Fibroblast of peridontal ligament (primary cell): ENCODE measurements around the gene PBX2.

Source experiments
- DNase-seq: peaks from one replicate; pipeline ENCODE4 v3.0.0-alpha.2; 2010; ENCODE audit errors: extremely low read depth

PBX2 gene

GRCh38 chr6:32173051-32173727 is 16.8 kb downstream of the PBX2 start:
- no peak for DNase-seq

GRCh38 chr6:32171234-32171633 is 18.8 kb downstream of the PBX2 start:
- no peak for DNase-seq

- no peak for DNase-seq
Measured at GRCh38 chr6:32170294-32170693, 19.7 kb downstream of the PBX2 start.

DNA sequence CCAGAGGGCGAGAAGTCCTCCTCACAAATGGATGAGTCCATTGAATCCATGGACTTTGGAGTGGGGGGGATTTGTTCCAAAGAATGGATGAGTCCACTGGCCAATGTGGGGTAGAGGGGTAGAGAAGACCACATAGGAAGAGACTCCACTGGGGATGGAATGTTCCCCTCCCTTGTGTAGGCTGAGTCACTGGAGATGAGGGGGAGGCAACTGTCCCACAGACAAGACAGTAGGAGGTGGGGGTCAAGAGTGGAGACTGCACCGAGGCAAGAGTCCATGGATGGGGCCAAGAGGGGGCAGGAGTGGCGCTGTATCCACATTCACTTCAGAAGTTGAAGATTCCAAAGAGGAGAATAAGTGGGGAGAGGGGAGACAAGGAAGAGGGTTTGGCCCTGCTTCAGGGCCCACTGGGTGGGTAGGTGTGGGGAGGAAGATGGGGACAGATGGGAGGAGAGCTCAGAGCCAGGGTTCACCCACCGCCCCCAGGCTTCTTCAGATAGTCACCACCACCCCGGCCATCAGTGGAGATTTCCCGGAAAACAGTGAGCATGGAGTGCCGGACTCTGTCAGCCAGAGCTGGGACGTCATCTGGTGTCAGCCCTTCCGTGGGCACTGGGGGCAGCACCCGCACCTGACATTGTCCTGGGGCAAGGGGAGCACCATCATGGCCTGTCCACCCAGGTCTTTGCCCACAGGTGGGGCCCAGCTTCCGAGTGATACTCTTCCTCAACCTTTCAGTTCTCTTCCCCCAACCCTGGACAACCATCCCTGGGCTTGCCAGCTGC is 21.0 kb downstream of the PBX2 start:
- no peak for DNase-seq

GRCh38 chr6:32168350-32168749 is 21.7 kb downstream of the PBX2 start:
- no peak for DNase-seq

GRCh38 chr6:32167761-32168262 is 22.2 kb downstream of the PBX2 start:
- no peak for DNase-seq

- DNase-seq, result no peak
Measured at GRCh38 chr6:32167154-32167760, 22.7 kb downstream of the PBX2 start.

DNA sequence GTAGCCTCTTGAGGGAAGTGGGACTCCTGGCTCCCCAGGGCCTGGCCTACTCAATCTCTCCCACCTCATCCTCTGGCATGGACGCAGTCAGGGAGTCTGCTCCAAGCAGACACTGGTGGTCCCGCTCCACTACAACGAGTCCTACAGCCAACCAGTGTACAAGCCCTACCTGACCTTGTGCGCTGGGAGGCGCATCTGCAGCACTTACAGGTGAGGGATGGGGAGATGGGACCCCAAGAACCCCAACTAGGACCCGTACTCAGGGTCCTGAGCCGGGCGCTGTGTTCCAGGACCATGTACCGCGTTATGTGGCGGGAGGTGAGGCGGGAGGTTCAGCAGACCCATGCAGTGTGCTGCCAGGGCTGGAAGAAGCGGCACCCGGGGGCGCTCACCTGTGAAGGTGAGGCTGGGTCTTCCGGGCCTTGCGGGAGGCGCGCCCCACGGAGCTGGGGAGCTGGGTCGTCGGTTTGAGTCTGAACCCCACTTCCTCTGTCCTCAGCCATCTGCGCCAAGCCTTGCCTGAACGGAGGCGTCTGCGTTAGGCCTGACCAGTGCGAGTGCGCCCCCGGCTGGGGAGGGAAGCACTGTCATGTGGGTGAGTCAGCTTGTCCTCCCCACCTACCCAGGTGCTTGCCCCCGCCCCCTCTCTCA is 23.5 kb downstream of the PBX2 start:
- no peak for DNase-seq

- DNase-seq, result no peak
Measured at GRCh38 chr6:32164295-32164694, 25.7 kb downstream of the PBX2 start, which contains the start of gene EGFL8. TSS of gene EGFL8 (plus strand) at chr6:32164595. CDS start at chr6:32166166, 1,571 bp downstream.

- DNase-seq, result no peak
Measured at GRCh38 chr6:32163559-32164258, 26.3 kb downstream of the PBX2 start.

GRCh38 chr6:32158052-32158451 is 31.9 kb downstream of the PBX2 start:
- no peak for DNase-seq

DNA sequence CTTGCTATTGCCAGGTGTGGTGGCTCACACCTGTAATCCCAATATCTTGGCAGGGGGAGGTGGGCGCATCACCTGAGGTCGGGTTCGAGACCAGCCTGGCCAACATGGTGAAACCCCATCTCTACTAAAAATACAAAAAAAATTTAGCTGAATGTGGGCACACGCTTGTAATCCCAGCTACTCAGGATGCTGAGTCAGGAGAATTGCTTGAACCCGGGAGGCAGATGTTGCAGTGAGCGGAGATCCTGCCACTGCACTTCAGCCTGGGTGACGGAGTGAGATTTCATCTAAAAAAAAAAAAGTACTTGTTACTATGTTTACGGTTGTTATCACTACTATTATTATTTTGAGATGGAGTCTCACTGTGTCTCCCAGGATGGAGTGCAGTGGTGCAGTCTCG is 33.1 kb downstream of the PBX2 start:
- DNase-seq, result no peak

DNA sequence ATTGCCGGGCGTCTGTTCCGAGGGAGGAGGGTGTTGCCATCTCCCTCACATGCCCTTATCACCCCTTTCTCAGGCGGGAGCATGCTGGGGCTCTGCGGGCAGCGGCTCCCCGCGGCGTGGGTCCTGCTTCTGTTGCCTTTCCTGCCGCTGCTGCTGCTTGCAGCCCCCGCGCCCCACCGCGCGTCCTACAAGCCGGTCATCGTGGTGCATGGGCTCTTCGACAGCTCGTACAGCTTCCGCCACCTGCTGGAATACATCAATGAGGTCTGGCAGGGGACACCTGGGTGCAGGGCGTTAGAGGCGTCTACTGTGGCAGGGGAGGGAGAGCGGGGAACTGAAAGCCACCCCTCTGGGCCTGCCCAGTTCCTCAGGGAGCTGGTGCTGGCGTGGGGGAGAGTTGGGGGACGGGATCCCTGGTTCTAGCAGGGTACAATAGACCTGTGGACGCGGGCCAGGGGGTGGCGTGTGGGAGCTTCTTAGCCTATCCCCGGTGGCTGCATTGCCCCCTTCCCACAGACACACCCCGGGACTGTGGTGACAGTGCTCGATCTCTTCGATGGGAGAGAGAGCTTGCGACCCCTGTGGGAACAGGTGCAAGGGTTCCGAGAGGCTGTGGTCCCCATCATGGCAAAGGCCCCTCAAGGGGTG is 35.4 kb downstream of the PBX2 start:
- DNase-seq, result peak; percentile 64

DNA sequence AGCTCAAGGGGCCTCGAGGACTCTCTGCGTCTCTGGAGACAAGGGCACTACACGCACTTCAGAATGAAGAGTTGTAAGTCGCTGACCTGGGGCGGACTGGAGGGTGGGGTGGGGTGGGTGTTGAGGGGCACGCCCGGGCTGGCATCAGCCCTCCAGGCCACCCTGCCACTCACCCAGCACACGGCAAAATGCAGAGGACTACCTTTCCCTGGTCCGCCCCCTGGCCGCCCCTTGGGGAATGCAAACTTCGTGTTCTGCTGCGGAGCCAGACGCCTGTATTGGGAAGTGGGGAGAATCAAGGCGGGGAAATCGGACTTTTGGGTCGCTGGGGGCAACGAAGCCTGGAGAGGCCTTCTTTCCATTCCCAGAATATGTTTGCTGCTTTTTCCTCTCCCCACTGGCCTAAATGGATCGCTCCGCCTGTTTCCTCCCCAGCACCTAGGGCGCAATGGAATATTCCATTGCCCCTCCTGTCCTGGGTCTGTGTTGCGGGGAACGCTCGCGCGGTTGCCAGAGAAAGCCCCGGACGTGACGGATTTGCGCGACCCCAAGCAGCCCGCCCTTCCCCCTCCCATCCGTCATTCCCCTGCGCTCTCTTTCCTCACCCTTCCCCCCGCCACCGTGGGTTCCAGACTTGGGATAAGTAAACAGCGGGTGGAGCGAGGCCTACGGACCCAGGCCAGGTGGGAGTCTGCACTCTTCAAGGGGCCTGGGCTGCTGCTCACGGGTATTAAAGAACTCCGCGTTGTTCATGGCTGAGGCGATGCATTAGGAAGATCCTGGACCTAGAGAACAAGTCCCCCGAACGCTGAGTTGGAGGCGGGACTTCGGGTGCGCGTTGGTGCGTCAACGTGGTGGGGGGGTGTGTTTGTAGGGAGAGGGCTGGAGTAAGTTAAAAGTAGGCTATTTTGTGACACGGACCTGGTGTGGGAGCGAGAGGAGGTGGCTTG is 36.2 kb downstream of the PBX2 start, which contains the start of gene PPT2:
Gene PPT2, plus strand, starts transcription at position 578 of the 950 bp plus-strand sequence. CDS start 454 bp downstream, outside the sequence.
- DNase-seq, result peak; percentile 89

GRCh38 chr6:32152769-32153563 is 37.0 kb downstream of the PBX2 start:
- DNase-seq, result peak; percentile 40

- DNase-seq, result peak; percentile 5
Measured at GRCh38 chr6:32151863-32152768, 37.9 kb downstream of the PBX2 start, which contains the start of gene PRRT1. TSS of gene PRRT1 (minus strand) at chr6:32151939. CDS start at chr6:32151827, 112 bp downstream.

GRCh38 chr6:32151181-32151862 is 38.7 kb downstream of the PBX2 start:
- peak; percentile 7 for DNase-seq
